Thoracic aorta (tissue), 2 donors: ENCODE measurements around the gene MSL3. TPM values are rescaled to one million over a fixed set of nuclear protein-coding genes. Genes with fewer than 3 reads are reported as not detected.

Experiments used
- ATAC-seq: fragments of 150-250 bp; one replicate; pipeline ENCODE4 v1.8.0; 2017; ENCODE audit warnings: low read depth; ENCODE audit not compliant: insufficient number of reproducible peaks, low FRiP score
- DNase-seq: peaks from one replicate; pipeline ENCODE4 v3.0.0-alpha.2; 2020; ENCODE audit warnings: low spot score
- H3K27ac ChIP-seq, 2 donors: fragments of 200-600 bp; sonication (generic); 1 replicate in 1 of 2; 2 replicates in 1 of 2; pipeline ENCODE4 v1.5.1; 2016; ENCODE audit warnings: mild to moderate bottlenecking in 2 of 2, moderate library complexity in 2 of 2
- H3K27me3 ChIP-seq: fragments of 200-600 bp; sonication (generic); replicated peaks from 2 replicates; pipeline ENCODE4 v1.6.0; 2016; ENCODE audit warnings: mild to moderate bottlenecking; ENCODE audit not compliant: insufficient read depth
- H3K36me3 ChIP-seq: fragments of 200-600 bp; sonication (generic); one replicate; pipeline ENCODE4 v1.5.1; 2016
- H3K4me1 ChIP-seq, 2 donors: fragments of 200-600 bp; sonication (generic); 1 replicate in 1 of 2; 2 replicates in 1 of 2; pipeline versions ENCODE4 v1.5.1 to v1.6.0; 2016; ENCODE audit warnings: low read depth in 2 of 2, mild to moderate bottlenecking in 1 of 2; ENCODE audit not compliant: control insufficient read depth in 1 of 2
- H3K4me3 ChIP-seq: fragments of 200-600 bp; sonication (generic); 2 replicates; pipeline ENCODE4 v1.5.1; 2016; ENCODE audit warnings: mild to moderate bottlenecking
- H3K9me3 ChIP-seq: fragments of 200-600 bp; sonication (generic); 2 replicates; pipeline ENCODE4 v1.5.1; 2016
- total RNA-seq, 2 donors: library from RNA; depleted of rRNA; stranded (reverse); fragments of >200 nt; gene quantifications; one replicate each; pipeline versions ENCODE4 v1.1.0 to v1.2.3, GENCODE V29; 2016
- TF ChIP-seq, protein P1 (sequence below): fragments of 200-600 bp; sonication (generic); IDR thresholded peaks from one replicate; pipeline ENCODE4 v1.5.1; 2019; ENCODE audit warnings: antibody characterized with exemption

MSL3 gene
- total RNA-seq, 2 donors from 2014 or later, result 25.5 to 25.8 TPM

DNA sequence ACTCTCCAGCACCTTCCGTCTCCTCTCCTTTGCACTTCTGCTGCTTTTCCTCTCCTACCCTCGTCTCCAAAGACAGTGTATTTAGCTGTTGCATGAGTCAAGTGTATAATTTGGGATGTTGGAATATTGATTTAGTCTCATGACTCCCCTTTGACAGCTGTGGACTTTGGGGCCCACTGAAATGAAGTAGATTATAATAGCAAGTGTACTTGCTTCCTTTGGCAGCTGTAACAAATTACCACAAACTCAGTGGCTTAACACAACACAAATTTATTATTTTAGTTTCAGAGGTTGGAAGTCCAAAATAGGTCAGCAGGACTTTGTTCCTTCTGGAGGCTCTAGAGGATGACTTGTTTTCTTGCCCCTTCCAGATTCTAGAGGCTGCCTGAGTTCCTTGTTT, 29.5 kb upstream of the MSL3 start:
- TF ChIP-seq, protein P1, sequence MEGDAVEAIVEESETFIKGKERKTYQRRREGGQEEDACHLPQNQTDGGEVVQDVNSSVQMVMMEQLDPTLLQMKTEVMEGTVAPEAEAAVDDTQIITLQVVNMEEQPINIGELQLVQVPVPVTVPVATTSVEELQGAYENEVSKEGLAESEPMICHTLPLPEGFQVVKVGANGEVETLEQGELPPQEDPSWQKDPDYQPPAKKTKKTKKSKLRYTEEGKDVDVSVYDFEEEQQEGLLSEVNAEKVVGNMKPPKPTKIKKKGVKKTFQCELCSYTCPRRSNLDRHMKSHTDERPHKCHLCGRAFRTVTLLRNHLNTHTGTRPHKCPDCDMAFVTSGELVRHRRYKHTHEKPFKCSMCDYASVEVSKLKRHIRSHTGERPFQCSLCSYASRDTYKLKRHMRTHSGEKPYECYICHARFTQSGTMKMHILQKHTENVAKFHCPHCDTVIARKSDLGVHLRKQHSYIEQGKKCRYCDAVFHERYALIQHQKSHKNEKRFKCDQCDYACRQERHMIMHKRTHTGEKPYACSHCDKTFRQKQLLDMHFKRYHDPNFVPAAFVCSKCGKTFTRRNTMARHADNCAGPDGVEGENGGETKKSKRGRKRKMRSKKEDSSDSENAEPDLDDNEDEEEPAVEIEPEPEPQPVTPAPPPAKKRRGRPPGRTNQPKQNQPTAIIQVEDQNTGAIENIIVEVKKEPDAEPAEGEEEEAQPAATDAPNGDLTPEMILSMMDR, result no peak
- no peak for DNase-seq
- no peak for ATAC-seq

DNA sequence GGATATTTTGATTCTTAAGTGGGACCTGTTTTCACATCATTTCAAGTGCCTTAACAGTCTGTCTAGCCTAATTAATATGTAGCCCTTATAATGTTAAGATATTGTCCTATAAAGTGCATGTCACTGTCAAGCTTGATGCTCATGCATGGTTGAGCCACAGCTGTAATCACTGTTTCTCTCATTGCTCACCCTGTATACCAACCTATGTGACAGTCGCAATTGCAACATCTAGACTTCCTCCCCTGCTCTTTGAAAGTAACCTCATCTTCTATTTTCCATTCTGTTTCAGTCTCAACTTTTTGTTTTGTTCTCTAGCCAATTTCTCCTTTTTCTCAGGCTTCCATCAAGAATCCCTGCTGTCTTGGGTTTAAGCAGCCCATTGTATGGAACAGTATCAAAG, 24.4 kb upstream of the MSL3 start:
- Histone ChIP-seq H3K27ac (no peak overlapping the region), H3K4me3 (no peak overlapping the region), H3K27me3 (no peaks in the 10 kb centered on the region), H3K4me1 (no peaks in the 10 kb centered on the region), H3K9me3 (no peaks in the 10 kb centered on the region), H3K36me3 (no peaks in the 10 kb centered on the region)
- ATAC-seq (no peak), DNase-seq (no peak)
- TF ChIP-seq, protein P1, result no peak

More for the DNA sequence above, 29.5 kb upstream of the MSL3 start:
- Histone ChIP-seq H3K9me3 (no peaks in the 10 kb centered on the region), H3K4me1 (no peaks in the 10 kb centered on the region), H3K4me3 (no peak overlapping the region), H3K27ac (no peak overlapping the region), H3K27me3 (no peaks in the 10 kb centered on the region), H3K36me3 (no peaks in the 10 kb centered on the region)

DNA sequence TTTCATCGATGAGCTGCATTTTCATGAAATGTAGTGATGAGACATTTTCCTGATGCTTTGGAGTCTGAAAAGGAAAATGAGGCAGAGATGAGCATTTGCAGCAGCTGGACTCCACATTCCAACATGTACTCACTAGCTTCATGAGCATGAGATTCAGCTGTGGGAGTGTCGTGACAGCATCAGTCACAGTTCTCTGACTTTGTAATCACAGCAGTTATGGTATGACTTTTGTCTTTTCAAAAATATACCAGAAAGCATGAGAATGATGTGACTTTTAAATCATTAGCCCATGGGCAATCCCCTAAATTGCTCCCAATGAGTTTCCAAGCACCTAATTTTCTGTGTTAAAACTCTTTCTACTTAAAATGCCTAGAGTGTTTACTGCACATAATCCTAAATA, 18.3 kb upstream of the MSL3 start:
- ATAC-seq (no peak), DNase-seq (no peak)
- no peaks in the 10 kb centered on the region for H3K27me3 ChIP-seq
- TF ChIP-seq, protein P1, result no peak
- H3K4me1 ChIP-seq, result no peaks in the 10 kb centered on the region
- no peaks in the 10 kb centered on the region for H3K9me3 ChIP-seq
- no peaks in the 10 kb centered on the region for H3K36me3 ChIP-seq
- H3K27ac ChIP-seq, result no peak overlapping the region
- H3K4me3 ChIP-seq, result no peak overlapping the region

DNA sequence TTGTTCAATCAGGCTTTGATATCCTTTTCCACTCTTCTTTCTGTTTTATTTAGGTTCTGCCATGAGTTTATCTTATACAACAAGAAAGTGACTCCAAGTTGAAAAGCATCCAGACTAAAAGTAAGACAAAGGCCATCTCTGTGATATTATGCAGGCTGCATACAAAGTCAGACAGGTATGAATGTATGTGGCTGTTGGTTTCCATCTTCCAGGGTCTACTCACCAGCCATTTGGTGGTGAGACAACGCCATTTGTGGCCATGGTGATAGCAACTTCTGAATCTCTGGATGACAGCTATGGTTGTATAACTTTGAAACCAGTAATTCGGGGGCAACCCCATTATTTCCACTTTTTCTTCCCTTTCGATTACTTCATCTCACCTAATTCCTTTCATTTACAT, 17.2 kb upstream of the MSL3 start:
- no peak for DNase-seq
- Histone ChIP-seq H3K4me3 (no peak overlapping the region), H3K36me3 (no peaks in the 10 kb centered on the region), H3K4me1 (no peaks in the 10 kb centered on the region), H3K9me3 (no peaks in the 10 kb centered on the region), H3K27me3 (no peaks in the 10 kb centered on the region), H3K27ac (no peak overlapping the region)
- TF ChIP-seq, protein P1, result no peak
- no peak for ATAC-seq

DNA sequence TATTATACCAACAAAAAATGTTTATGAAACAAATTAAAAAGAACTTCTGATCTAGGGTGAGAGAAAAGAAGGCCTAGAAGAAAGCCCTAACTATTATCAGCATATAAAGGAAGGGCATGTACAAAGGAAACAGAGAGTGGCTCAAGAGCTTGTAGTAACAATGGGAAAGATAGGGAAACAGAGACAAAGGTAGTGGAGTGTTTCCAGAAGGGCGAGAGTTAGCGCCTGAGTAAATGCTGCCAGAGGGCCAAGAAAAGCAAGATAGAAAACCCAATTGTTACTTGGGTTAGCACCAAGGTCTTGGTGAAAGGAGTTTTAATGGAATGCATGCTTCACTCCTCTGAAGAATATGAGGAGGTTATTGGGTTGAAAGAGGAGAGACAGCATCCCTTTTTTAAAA, 16.5 kb upstream of the MSL3 start:
- H3K36me3 ChIP-seq, result no peaks in the 10 kb centered on the region
- H3K9me3 ChIP-seq, result no peaks in the 10 kb centered on the region
- H3K4me3 ChIP-seq, result no peak overlapping the region
- TF ChIP-seq, protein P1, result no peak
- H3K27me3 ChIP-seq, result no peaks in the 10 kb centered on the region
- H3K4me1 ChIP-seq, result no peaks in the 10 kb centered on the region
- DNase-seq, result no peak
- no peak overlapping the region for H3K27ac ChIP-seq
- ATAC-seq, result no peak
